Adrenal gland (tissue), 5 donors: ENCODE measurements around the gene LRRTM4.

Source experiments
- POLR2A ChIP-seq, 2 donors: fragments of 450-650 bp; IDR thresholded peaks; one replicate each; pipeline ENCODE4 v1.6.1; 2017; ENCODE audit warnings: antibody characterized with exemption in 2 of 2, mild to moderate bottlenecking in 2 of 2, moderate library complexity in 1 of 2
- TF ChIP-seq, protein P1 (sequence below), 6 experiments: fragments of 450-650 bp in 4 of 6; fragments of 200-600 bp in 2 of 6; sonication (generic) in 1 of 6; IDR thresholded peaks; 1 replicate in 5 of 6; 2 replicates in 1 of 6; pipeline versions ENCODE4 v1.5.1 to v1.8.0; 2016 to 2021; ENCODE audit warnings: antibody characterized with exemption in 6 of 6, mild to moderate bottlenecking in 2 of 6, moderate library complexity in 1 of 6
- donor health status: DM: no; HTN: no; CAD: no.

GRCh38 chr2:77296791-77297190 is 225.4 kb downstream of the LRRTM4 start:
- TF ChIP-seq, protein P1, sequence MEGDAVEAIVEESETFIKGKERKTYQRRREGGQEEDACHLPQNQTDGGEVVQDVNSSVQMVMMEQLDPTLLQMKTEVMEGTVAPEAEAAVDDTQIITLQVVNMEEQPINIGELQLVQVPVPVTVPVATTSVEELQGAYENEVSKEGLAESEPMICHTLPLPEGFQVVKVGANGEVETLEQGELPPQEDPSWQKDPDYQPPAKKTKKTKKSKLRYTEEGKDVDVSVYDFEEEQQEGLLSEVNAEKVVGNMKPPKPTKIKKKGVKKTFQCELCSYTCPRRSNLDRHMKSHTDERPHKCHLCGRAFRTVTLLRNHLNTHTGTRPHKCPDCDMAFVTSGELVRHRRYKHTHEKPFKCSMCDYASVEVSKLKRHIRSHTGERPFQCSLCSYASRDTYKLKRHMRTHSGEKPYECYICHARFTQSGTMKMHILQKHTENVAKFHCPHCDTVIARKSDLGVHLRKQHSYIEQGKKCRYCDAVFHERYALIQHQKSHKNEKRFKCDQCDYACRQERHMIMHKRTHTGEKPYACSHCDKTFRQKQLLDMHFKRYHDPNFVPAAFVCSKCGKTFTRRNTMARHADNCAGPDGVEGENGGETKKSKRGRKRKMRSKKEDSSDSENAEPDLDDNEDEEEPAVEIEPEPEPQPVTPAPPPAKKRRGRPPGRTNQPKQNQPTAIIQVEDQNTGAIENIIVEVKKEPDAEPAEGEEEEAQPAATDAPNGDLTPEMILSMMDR (IDR thresholded peaks at IDR 0.05) = no peak
- TF ChIP-seq POLR2A (IDR thresholded peaks at IDR 0.05) = no peak
